KMS-11 (cell line): Measurements from ENCODE around the gene RMRP.

Experiments
- H2AFZ ChIP-seq: fragments of 200-600 bp; sonication (generic); 2 replicates; pipeline ENCODE4 v1.6.1; 2016; ENCODE audit warnings: antibody characterized with exemption, mixed run types, low read depth
- H3K27ac ChIP-seq: fragments of 200-600 bp; sonication (generic); 2 replicates; pipeline ENCODE4 v1.6.1; 2016; ENCODE audit warnings: mild to moderate bottlenecking, mixed run types
- H3K27me3 ChIP-seq: fragments of 200-600 bp; sonication (generic); 2 replicates; pipeline ENCODE4 v1.6.1; 2017; ENCODE audit warnings: mild to moderate bottlenecking, low read depth, mixed run types, moderate library complexity; ENCODE audit not compliant: insufficient read depth
- H3K36me3 ChIP-seq: fragments of 200-600 bp; sonication (generic); 2 replicates; pipeline ENCODE4 v1.6.1; 2017; ENCODE audit warnings: mild to moderate bottlenecking, mixed run types; ENCODE audit not compliant: insufficient read depth
- H3K4me1 ChIP-seq: fragments of 200-600 bp; sonication (generic); 2 replicates; pipeline ENCODE4 v1.6.1; 2016; ENCODE audit warnings: mild to moderate bottlenecking, low read depth, mixed run types; ENCODE audit not compliant: poor library complexity, severe bottlenecking
- H3K4me2 ChIP-seq: fragments of 200-600 bp; sonication (generic); 2 replicates; pipeline ENCODE4 v1.7.0; 2016; ENCODE audit warnings: mild to moderate bottlenecking, mixed run types
- H3K4me3 ChIP-seq: fragments of 200-600 bp; sonication (generic); IDR thresholded peaks from 2 replicates; pipeline ENCODE4 v1.6.1; 2017; ENCODE audit warnings: low read depth, low read length, mixed read lengths; ENCODE audit not compliant: insufficient read depth
- H3K79me2 ChIP-seq: fragments of 200-600 bp; sonication (generic); 2 replicates; pipeline ENCODE4 v1.6.1; 2016; ENCODE audit warnings: low read depth, mixed run types; ENCODE audit not compliant: insufficient read depth
- H3K9ac ChIP-seq: fragments of 200-600 bp; sonication (generic); 2 replicates; pipeline ENCODE4 v1.6.1; 2016; ENCODE audit warnings: mild to moderate bottlenecking, mixed run types
- H4K20me1 ChIP-seq: fragments of 200-600 bp; sonication (generic); 2 replicates; pipeline ENCODE4 v1.6.1; 2016; ENCODE audit warnings: mild to moderate bottlenecking, mixed run types; ENCODE audit not compliant: insufficient read depth
- TF ChIP-seq, protein P1 (sequence below): fragments of 200-600 bp; sonication (generic); conservative IDR thresholded peaks from 2 replicates; pipeline ENCODE4 v1.6.1; 2017; ENCODE audit warnings: low read depth, mild to moderate bottlenecking, antibody characterized with exemption, low read length, moderate library complexity, mixed read lengths

RMRP gene

DNA sequence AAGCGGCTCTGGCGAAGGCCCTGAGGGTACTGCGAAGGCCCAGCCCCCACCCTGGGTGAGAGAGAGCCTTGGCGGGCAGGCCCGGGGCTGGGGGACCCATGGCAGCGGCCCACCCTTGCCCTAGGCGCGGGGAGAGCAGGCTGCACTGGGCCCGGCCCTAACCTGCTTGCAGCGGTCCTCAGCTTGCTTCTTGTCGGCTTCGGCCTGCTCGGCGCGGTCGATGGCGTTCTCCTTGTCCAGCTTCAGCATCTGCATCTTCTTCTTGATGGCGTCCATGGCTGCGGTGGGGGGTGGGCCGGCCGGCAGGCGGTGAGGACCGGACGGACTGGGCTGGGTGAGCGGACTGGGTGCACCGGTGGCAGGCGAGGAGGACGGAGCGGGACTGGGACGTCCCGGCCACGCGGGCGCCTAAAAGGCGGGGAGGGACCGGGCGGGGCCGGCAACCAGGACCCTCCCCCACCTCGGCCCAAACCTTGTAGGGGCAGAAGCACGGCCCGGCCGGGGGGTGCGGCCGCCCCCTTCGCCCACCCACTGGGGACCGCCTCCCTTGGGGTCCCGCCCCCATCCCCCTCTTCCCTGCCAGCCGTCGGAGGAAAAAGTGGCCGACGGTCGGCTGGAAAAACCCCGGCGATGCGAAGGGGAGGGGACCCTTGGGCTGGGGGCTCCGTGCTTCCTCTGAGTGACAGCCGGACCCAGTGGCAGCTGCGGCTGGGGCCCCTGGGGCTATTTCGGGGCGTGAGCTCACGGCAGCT, 31.9 kb upstream of the RMRP start, which contains the start of gene TPM2:
Gene TPM2, minus strand, starts transcription at position 384 of the 752 bp plus-strand sequence. Its CDS starts 108 bp downstream, at position 276.
- no peak within 1 kb of the TSS for H3K4me3 ChIP-seq

DNA sequence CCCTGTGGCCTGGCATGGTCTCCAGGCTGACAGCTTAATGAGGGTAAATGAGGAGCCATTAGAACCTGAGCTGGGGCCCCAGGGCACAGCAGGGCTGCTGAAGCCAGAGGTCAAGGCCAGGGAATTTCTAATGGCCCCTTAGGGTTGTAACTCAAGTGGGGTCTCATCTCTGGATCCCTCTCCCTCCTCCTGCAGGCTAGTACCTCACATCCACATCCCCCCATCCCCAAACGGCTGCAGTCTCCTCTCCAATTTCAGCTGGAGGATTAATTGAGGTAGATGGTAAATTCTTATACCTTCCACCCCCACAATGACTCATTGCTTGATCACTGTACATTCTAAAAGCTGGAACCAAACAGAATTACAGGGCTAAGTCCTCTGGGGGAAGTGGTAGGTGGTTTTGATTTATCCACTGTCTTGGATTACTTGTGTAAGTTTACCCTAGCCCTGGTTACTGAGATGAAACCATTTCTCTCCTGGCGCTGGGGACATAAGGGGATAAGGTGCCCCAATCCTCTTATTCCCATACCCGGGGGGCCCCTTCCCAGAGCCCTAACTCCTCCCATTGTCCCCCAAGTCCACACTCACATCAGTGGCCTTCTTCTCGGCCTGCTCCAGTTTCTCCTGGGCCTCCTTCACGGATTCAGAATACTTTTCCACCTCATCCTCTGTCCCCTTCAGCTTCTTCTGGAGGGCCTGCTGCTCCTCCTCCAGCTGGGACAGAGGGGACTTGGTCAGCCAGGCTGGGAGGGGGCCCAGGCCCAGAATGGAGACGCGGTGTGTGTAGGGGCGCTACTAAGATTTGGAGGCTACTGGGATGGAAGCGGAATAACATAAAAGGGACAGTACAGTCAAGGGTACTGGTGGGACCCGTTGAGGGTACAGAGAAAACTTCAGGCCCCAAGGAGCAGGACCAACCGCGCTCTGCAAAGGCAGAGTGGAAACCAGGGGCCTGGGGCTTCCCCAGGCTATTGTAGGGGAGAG, 31.0 kb upstream of the RMRP start:
- Histone ChIP-seq H3K4me3 (no peak overlapping the region), H4K20me1 (no peaks in the 10 kb centered on the region), H3K27me3 (no peaks in the 10 kb centered on the region), H3K4me2 (no peak overlapping the region), H3K36me3 (no peaks in the 10 kb centered on the region), H3K27ac (no peak overlapping the region), H3K9ac (no peak overlapping the region), H3K79me2 (no peaks in the 10 kb centered on the region), H2AFZ (no peak overlapping the region), H3K4me1 (no peaks in the 10 kb centered on the region)
- TF ChIP-seq, protein P1, sequence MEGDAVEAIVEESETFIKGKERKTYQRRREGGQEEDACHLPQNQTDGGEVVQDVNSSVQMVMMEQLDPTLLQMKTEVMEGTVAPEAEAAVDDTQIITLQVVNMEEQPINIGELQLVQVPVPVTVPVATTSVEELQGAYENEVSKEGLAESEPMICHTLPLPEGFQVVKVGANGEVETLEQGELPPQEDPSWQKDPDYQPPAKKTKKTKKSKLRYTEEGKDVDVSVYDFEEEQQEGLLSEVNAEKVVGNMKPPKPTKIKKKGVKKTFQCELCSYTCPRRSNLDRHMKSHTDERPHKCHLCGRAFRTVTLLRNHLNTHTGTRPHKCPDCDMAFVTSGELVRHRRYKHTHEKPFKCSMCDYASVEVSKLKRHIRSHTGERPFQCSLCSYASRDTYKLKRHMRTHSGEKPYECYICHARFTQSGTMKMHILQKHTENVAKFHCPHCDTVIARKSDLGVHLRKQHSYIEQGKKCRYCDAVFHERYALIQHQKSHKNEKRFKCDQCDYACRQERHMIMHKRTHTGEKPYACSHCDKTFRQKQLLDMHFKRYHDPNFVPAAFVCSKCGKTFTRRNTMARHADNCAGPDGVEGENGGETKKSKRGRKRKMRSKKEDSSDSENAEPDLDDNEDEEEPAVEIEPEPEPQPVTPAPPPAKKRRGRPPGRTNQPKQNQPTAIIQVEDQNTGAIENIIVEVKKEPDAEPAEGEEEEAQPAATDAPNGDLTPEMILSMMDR: no peak

More for the DNA sequence above, 31.9 kb upstream of the RMRP start, which contains the start of gene TPM2:
- Histone ChIP-seq H3K27ac (no peak within 1 kb of the TSS), H3K36me3 (no peaks in the 10 kb centered on the region), H3K9ac (peak within 1 kb of the TSS; percentile 61), H3K79me2 (no peaks in the 10 kb centered on the region), H3K4me2 (peak within 1 kb of the TSS; percentile 76), H2AFZ (peak within 1 kb of the TSS; percentile 81), H3K4me1 (no peaks in the 10 kb centered on the region), H3K27me3 (no peaks in the 10 kb centered on the region), H4K20me1 (no peaks in the 10 kb centered on the region)
- TF ChIP-seq, protein P1: no peak

DNA sequence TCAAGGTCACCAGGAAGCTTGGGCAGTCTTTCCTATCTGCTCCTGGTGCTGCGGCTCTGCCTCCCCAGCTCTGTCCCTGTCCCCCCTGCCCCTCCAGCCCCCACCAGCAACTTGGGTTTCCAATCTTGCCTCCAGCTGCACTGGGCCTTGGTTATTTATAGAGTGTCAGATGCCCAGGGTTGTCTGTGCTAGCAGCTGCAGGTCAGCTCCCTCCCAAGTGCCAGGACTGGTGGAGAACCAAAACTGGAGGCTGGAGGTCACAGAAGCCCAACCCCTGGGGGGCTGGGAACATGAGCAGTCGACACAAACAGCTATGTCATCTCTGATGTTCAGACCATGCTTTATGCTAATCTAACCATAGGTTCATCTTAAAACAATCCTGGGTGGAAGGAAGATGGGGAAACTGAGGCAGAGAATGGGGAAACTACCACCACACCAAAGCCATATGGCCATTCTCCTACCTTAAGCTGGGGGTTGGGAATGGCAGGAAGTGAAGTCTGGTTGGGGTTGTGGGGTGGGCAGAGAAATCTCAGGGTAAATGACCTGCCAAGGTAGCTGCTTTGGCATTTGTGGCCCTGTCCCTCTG, 30.2 kb upstream of the RMRP start:
- Histone ChIP-seq H4K20me1 (no peaks in the 10 kb centered on the region), H3K36me3 (no peaks in the 10 kb centered on the region), H3K9ac (no peak overlapping the region), H3K4me2 (no peak overlapping the region), H3K4me3 (no peak overlapping the region), H3K4me1 (no peaks in the 10 kb centered on the region), H3K79me2 (no peaks in the 10 kb centered on the region), H3K27me3 (no peaks in the 10 kb centered on the region), H2AFZ (no peak overlapping the region), H3K27ac (no peak overlapping the region)
- TF ChIP-seq, protein P1: no peak

DNA sequence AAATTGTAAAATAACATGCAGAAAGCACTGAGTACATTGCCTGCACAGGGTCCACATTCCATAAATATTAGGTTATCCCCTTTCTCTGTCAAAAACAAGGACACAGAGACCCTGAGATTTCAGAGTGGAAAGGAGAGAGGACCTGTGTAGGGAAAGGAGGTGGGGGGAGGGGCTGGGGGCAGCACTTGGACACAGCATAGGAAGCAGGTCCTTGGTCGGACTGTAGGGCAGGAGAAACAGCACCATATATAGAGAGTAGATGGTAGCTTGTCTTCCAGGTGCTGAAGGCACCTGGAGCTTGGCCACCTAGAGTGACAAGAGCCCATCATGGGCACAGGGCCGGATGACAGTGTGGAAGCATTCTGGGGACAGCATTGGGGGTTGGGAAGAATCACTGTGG, 29.5 kb upstream of the RMRP start:
- H3K9ac ChIP-seq: no peak overlapping the region
- no peaks in the 10 kb centered on the region for H4K20me1 ChIP-seq
- H3K4me1 ChIP-seq: no peaks in the 10 kb centered on the region
- no peaks in the 10 kb centered on the region for H3K36me3 ChIP-seq
- no peaks in the 10 kb centered on the region for H3K27me3 ChIP-seq
- H3K4me2 ChIP-seq: no peak overlapping the region
- TF ChIP-seq, protein P1: no peak
- H3K79me2 ChIP-seq: no peaks in the 10 kb centered on the region
- no peak overlapping the region for H2AFZ ChIP-seq
- H3K4me3 ChIP-seq: no peak overlapping the region
- no peak overlapping the region for H3K27ac ChIP-seq
